ENCODE data around the gene ACBD4.

ACBD4 gene

GRCh38 chr17:45136846-45137560 is 1.5 kb downstream of the ACBD4 start:
- no peak for DNase-seq (ENCODE audit: low read depth, low spot score)

- no peak for DNase-seq (ENCODE audit: low read depth, low spot score)
Observed at GRCh38 chr17:45137561-45138305, 2.2 kb downstream of the ACBD4 start.

GRCh38 chr17:45138911-45139532 is 3.5 kb downstream of the ACBD4 start:
- no peak for DNase-seq (ENCODE audit: low read depth, low spot score)

GRCh38 chr17:45139533-45139920 is 4.0 kb downstream of the ACBD4 start:
- DNase-seq (ENCODE audit: low read depth, low spot score): no peak

GRCh38 chr17:45143094-45143670 is 7.7 kb downstream of the ACBD4 start:
- DNase-seq (ENCODE audit: low read depth, low spot score): no peak

GRCh38 chr17:45143767-45144198 is 8.3 kb downstream of the ACBD4 start:
- DNase-seq (ENCODE audit: low read depth, low spot score): no peak

- DNase-seq (ENCODE audit: low read depth, low spot score): no peak
Observed at GRCh38 chr17:45144199-45145034, 8.9 kb downstream of the ACBD4 start.

GRCh38 chr17:45145035-45145389 is 9.5 kb downstream of the ACBD4 start:
- DNase-seq (ENCODE audit: low read depth, low spot score): no peak

- no peak for DNase-seq (ENCODE audit: low read depth, low spot score)
Observed at GRCh38 chr17:45146166-45146565, 10.7 kb downstream of the ACBD4 start.

GRCh38 chr17:45146592-45146889 is 11.1 kb downstream of the ACBD4 start:
- no peak for DNase-seq (ENCODE audit: low read depth, low spot score)

GRCh38 chr17:45146890-45147580 is 11.5 kb downstream of the ACBD4 start:
- no peak for DNase-seq (ENCODE audit: low read depth, low spot score)

- DNase-seq (ENCODE audit: low read depth, low spot score): peak; percentile 42
Observed at GRCh38 chr17:45147581-45148182, 12.2 kb downstream of the ACBD4 start.

GRCh38 chr17:45148183-45149036 is 12.9 kb downstream of the ACBD4 start, which contains the start of gene HEXIM1:
Gene HEXIM1, plus strand, starts transcription at chr17:45148475. Its CDS starts 716 bp downstream, at chr17:45149191.
- DNase-seq (ENCODE audit: low read depth, low spot score): peak; percentile 95

GRCh38 chr17:45149037-45149668 is 13.7 kb downstream of the ACBD4 start:
- DNase-seq (ENCODE audit: low read depth, low spot score): peak; percentile 47

- DNase-seq (ENCODE audit: low read depth, low spot score): peak; percentile 25
Observed at GRCh38 chr17:45149669-45150664, 14.5 kb downstream of the ACBD4 start.

GRCh38 chr17:45150911-45151809 is 15.7 kb downstream of the ACBD4 start:
- DNase-seq (ENCODE audit: low read depth, low spot score): no peak

- DNase-seq (ENCODE audit: low read depth, low spot score): no peak
Observed at GRCh38 chr17:45155029-45155428, 19.5 kb downstream of the ACBD4 start.

Data from activated naive CD8-positive, alpha-beta T cell treated with anti-CD3 and anti-CD28 coated beads, Interleukin-2, amount 50 U/mL, for 16 hours (primary cell).